Forelimb muscle (tissue), 1 donor: ENCODE results near the gene ADK. TPM values are rescaled to one million over a fixed set of nuclear protein-coding genes. Genes with fewer than 3 reads are reported as not detected.
"Not testable (repeated sequence)": the region's sequence is repeated elsewhere in the genome, so short reads cannot be mapped to it uniquely, and the experiment has no call there.

ENCODE experiments used
- DNase-seq: peaks from one replicate; pipeline ENCODE4 v3.0.0-alpha.2; 2013; ENCODE audit warnings: low read depth
- polyA plus RNA-seq: library from polyadenylated mRNA; unstranded; fragments of 120-200 nt; gene quantifications from one replicate; pipeline ENCODE4 v1.2.1, GENCODE V29; 2013; ENCODE audit not compliant: insufficient read length

ADK gene
- polyA plus RNA-seq, 1 donor = 31.0 TPM

DNA sequence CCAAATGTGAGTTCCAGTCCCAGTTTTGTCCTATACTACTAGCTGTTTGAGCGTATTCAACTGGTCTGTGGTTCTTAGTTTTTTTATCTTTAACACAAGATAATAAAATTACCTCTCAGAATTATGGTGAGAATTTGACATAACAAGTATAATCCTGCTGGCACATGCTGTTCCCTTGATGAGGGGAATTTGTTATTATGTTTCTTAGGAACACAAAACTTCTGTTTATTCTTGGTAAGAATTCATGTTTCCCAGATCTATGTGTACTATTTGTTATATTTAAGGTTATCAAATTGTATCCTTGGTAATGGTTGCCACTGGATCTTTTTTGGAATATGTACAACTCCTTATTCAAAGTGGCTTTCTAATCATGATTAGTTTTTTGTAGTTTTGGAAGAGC lies 335.6 kb downstream of the ADK start:
- DNase-seq = no peak

DNA sequence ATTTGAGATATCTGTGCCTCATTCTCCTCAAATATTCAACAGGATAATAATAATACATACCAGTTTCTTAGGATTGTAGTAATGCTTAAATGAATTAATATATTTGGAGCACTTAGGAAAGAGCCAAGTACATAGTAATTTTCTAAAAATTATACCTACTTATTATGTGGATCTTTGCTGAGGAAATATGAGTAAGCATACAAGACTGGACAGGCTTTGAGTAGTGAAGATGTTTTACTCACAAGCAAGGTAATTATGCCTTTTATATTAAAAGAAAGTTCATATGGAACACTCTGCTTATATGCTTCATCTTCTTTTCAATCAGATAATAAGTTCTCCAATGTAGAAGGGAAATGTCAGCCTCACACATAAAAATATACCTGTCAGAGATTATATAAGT lies 337.9 kb downstream of the ADK start:
- no peak for DNase-seq

DNA sequence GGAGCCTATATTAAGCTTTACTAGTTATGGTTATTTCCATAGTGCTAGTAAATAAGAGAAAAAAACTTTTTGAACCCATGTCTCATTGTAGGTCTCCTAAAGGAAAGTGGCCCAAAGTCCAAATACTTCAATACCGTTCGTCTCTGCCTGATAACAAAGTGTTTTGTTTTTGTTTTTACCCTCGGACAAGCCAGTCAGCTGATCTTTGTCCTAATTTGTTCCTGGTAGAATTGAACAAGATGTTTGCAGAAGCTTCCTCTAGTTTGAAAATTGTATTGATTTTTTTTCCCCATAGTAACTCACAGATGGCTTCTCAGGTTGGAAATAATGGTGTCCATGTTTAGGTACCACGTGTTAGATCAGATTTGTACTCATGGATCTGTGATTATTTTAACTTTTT lies 339.5 kb downstream of the ADK start:
- DNase-seq = no peak

DNA sequence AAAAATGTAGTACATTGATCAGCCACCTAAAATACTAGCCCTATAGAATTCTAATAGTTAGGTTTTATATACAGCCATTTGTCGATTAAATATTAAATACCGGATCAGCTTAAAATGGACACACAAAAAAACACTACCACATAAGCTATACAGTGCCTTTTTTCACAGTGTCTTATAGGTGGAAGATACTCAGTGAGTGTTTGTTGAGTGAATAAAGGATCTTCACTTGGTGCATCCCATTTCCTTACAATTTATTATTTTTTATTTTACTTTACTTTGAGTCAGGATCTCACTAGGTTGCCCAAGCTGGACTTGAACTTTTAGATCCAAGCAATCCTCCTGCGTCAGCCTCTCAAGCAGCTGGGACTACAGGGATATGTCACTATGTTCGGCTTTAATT lies 340.0 kb downstream of the ADK start:
- DNase-seq = no peak

DNA sequence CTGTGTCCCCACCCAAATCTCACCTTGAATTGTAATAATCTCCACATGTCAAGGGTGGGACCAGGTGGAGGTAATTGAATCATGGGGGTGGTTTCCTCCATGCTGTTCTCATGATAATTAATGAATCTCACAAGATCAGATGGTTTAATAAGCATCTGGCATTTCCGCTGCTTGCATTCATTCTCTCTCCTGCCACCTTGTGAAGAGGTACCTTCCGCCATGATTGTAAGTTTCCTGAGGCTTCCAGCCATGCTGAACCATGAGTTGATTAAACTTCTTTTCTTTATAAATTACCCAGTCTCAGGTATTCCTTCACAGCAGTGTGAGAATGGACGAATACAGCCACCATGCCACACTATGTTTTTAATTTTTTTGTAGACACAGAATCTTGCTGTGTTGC lies 345.3 kb downstream of the ADK start:
- DNase-seq = not testable (repeated sequence)

DNA sequence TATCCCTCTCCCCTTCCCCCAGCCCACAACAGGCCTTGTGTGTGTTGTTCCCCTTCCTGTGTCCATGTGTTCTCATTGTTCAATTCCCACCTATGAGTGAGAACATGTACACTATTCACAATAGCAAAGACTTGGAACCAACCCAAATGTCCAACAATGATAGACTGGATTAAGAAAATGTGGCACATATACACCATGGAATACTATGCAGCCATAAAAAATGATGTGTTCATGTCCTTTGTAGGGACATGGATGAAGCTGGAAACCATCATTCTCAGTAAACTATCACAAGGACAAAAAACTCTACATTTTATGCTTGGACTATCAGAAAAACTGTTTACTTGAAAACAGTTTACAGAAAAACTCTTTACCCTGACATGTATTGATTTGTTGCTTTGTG lies 347.6 kb downstream of the ADK start:
- not testable (repeated sequence) for DNase-seq

DNA sequence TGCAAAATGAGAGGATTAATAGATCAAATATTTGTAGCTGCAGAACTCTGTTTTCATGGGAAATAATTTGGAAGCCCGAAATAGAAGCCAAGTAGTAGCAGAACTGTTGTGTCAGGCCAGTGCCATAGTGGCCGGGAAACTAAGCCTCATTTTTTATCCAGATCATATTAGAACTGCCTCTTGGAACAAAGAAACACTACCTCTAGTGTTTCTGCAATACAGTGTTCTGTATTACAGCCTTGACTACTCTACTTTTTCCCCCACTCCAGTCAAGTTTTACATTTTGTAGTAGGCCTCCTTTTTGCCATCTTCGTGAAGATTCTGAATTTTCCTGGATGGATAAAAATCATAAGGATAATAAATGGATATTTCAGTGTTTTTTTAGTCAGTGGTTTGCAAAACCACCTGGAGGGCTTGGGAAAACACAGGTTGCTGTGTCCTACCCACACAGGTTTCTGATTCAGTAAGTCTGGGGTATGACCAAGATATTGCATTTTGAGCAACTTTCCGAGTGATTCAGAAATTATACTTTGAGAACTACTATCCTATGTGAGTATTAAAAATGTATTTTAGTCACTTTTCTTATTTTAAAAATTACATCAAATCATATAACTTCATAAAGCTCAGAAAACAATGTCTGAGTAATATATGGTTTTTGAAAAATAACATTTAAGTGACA lies 349.1 kb downstream of the ADK start:
- no peak for DNase-seq

DNA sequence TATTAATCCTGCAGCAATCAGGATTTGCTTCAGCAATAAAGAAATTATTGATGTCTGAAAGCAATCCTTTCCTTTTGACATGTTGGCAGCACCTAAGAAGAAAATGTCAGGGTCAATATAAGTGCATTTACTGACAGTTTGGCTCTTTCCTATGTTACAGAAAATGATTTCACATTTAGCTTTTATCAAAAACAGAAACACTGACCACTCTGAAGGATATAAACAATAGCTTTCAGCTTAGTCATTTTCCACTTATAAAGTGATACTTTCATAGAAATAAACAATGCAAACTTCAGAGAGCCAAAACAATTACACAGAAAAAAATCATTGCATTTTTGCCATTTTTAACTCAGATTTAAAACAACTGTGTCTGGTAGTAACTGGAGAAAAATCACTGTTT lies 349.8 kb downstream of the ADK start:
- no peak for DNase-seq

DNA sequence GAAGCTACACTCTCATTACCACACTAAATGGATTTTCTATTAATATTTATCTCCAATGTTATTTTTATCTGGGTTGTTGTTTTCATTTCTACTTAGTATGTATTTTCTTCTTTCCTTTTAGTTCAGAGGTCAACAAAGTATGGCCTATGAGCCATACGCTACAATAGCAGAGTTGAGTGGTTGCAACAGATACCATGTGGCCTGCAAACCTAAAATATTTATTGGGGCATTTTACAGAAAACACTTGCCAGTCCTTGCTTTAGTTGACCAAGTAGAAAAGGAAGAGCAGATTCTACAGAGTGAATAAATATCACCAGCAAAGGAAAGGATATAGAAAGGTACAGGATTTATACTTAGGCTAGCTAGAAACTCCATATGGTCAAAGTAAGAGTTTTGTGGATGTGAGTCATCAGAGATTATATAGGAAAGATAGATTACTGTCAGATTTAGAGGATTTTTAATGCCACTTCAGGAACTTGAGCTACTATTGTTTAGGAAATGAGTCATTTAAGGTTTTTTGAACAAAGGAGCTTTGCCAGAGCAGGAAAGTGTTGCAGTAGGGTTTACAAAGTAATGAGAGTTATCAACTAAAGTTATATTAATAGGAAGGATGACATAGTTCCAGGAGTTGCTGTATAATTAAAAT lies 352.1 kb downstream of the ADK start:
- DNase-seq = no peak

DNA sequence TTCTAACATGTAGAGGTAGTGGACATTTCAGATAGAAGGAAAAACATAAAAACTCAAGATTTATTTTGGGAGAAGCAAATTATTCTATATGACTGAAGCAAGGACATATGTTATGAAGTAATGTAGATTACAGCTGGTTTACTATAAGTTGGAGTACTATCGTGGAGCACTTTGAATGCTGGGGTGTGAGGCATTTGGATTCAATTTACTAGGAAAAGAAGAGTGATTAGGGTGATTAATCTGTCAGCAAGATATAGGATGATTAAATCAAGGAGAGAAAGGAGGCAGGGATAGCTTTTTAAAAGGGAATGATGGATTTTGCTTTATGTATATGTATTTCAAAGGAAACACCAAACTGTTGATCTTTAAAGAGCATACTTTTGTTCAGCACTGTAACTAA lies 356.9 kb downstream of the ADK start:
- DNase-seq = no peak

DNA sequence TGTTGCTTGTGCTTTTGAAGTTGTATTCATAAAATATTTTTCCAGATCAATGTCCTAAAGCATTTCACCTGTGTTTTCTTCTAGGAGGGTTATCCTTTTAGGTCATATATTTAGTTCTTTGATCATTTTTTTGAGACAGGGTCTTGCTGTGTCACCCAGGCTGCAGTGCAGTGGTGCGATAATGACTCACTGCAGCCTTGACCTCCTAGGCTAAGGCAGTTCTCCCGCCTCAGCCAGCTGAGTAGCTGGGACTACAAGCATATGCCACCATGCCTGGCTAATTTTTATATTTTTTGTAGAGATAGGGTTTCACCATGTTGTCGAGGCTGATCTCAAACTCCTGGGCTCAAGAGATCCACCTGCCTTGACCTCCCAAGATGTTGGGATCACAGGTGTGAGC lies 359.6 kb downstream of the ADK start:
- no peak for DNase-seq

DNA sequence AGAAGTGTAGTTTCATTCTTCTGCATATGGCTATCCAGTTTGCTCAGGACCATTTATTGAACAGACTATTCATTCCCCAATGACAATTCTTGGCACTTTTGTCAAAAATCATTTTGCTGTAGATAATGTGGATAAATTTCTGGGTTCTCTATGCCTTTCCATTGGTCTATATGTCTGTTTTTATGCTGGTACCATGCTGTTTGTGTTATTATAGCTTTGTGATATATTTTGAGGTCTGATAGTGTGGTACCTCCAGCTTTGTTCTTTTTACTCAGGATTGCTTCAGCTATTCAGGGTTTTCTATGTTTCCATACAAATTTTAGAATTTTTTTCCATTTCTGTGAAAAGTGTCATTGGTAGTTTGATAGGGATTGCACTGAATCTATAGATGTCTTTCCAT lies 360.0 kb downstream of the ADK start:
- DNase-seq = no peak

DNA sequence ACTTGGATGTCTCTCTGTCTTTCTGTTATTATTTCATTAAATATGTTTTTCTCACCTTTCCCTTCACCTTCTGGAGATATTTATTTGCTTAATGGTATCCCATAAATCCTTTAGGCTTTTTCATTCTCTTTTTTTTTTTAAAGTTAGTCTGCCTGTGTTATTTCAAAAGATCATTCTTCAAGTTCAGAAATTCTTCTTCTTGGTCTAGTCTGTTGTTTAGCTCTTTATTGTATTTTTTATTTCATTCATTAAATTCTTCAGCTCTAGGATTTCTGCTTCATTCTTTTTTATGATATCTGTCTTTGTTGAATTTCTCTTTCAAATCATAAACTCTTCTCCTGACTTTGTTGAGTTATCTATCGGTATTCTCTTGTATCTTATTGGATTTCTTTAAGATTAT lies 363.3 kb downstream of the ADK start:
- DNase-seq = no peak

DNA sequence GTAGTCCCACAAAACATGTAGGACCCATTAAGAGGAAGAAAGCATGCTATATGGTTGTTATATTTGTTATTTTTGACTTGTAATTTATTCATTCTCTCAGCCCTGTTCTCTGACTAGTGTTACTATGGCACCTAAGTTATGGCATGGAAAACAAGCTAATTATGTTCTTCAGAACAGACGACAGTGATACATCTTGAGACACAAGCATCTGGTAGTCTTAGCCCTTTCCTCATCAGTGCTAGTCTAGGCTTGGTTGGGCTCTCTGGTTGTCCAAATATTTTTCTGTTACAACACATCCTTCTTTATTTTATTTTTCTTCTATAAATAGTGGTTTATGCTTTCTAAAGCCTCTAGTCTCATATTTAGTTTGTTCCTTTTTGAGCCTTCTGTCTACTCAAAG lies 367.0 kb downstream of the ADK start:
- no peak for DNase-seq

DNA sequence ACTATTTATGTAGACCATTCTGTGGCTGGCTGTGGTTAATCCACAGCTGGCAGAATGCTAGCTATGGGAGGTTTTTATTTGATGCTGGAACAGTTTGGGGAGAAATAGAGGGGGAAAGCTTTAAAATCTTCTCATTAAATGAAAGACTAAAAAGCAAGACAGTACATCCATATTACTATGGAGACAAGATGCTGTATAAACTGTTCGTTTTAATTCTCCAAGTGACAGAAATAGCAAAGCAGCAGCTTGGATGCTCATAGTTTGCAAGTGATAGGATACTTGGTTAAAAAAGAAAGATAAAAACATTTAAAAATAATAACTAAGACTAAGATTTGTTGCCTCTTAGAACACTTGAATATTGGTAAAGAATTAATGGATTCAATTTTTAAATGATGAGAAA lies 370.5 kb downstream of the ADK start:
- no peak for DNase-seq

DNA sequence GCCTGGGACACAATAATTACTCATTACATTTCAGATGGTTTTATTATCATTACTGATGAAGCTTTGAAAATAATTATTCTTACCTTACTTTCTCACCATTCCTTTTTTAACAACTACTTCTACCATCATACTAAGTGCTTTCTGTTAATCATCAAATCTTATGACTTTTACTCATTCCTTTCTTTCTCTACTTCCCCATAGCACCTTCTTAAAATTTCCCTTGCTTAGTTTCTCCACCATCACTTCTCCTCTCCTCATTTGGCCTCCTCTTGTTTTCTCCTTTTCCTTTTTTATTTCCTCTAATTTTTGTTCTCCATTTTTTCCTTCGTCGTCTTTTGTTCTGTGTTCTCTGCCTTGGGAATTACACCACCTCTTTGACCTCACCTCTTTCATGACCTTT lies 372.2 kb downstream of the ADK start:
- no peak for DNase-seq

DNA sequence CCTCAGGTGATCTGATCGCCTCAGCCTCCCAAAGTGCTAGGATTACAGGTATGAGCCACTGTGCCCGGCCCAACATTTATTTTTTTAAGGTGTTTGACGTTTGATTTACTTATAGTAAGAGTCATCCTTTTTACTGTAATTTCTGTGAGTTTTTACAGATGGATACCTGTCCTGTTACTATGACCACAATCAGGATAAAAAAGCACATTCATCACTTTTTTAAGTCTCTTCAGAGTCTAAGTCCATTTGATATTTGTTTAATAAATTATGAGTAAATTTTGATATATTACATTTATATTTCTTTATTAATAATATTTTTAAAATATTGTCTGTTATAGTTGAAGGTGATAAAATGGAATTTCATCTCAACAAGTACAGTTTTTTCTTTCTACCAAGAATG lies 374.9 kb downstream of the ADK start:
- no peak for DNase-seq

DNA sequence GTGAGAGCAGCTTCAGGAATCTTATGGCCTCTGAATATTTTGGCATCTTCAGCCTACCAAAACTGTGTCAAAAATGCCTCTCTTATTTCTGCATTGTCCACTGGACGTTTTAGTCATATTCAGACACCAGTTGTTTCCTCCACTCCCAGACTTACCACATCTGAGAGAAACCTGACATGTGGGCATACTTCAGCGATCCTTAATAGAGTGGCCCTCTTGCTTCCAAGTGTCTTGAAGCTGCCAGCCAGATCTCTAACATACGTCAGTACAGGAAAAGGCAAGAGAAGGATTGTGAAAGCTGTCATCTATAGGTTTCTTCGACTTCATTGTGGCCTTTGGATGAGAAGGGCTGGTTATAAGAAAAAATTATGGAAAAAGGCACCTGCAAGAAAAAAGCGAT lies 376.6 kb downstream of the ADK start:
- DNase-seq = not testable (repeated sequence)

DNA sequence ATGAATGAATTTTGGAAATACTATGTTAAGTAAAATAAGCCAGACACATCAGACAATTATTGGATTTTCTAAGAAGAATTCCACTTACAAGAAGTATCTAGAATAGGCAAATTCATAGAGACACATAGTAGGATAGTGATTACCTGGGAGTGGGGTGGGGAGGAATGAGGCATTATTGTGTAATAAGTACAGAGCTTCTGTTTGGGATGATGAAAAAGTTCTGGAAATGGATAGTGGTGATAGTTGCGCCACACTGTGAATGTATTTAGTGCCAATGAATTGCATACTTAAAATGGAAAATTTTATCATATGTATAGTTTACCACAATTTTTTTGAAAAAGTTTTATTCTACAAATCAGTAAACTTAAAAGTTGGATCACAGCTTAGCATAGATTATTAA lies 378.2 kb downstream of the ADK start:
- DNase-seq = no peak

DNA sequence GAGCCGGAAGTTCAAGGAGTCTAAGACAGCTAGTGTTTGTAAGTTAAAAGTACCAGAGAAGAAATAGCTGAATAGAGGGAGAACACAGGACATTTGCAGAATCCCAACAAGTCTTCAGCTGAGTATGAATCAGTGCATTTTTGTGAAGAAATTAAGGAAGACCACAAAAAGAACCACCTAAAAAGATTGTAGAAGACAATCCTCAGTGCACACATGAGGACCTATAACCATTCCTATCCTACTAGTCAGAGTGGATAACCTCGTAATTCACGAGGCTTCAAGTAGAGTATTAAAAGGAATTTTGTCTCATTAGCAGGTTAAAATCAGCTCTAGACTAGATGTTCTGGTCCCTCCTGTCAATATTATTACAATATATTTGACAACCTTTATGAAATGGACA lies 380.0 kb downstream of the ADK start:
- no peak for DNase-seq

DNA sequence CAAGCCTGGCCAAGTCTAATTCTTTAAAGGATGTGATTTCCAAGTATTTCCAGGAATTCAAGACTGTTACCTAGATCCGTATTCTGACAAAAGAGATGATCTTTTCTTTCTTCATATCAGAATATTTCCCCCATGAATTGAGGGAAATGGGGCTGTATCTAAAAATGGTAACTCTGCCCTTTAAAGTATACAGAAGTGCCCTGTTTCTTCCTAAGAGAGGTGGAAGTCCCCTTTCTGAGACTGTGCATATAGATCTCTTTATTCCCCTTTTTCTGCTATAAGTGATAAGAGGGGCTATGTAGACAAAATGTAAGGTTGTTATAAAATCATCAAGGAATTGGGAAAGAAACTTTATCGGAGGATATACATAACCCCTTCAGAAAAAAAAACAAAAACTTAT lies 388.3 kb downstream of the ADK start:
- no peak for DNase-seq

DNA sequence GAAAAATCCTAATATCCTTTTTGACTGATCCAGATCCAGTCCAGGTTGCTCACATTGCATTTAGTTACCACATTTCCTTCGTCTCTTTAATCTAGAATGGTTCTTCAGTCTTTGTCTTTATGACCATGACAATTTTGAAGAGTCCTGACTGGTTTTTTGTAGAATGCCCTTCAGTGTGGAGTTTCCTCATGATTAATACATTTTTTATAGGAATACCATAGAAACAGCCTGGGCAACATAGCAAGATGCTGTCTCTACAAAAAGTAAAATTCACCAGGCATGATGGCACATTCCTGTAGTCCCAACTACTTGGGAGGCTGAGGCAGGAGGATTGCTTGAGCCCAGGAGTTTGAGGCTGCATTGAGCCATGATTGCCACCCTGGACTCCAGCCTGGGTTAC lies 390.4 kb downstream of the ADK start:
- no peak for DNase-seq

DNA sequence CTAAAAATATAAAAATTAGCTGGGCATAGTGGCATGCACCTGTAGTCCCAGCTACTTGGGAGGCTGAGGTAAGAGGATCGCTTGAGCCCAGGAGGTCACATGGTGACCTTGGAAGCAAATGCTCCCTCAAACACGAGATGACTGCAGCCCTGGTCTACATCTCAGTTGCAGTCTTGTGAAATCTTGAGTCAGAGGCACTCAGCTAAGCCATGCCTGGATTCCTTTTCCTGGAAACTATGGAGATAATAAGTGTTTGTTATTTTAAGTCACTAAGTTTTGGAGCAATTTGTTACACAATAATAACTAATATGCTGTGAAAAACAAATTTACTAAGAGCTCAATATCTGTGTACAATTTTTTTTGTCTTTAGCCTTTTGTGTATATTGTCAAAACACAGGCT lies 391.1 kb downstream of the ADK start:
- DNase-seq = no peak

DNA sequence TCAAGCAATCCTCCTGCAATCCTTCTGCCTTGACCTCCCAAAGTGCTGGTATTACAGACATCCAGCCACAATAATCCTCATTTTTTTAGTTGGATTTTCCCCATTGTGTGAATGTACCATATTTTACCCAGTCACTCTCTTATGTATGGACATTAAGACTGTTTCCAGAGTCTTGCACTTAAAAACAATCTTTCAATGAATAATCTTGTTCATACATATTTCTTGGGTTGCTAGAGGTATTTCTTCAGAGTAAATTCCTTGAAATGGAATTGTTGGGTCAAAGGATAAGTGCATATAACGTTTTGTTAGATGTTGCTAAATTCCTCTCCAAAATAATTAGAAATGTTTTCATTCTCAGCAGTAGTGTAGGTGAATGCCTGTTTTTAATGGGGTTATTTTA lies 392.3 kb downstream of the ADK start:
- no peak for DNase-seq
